ENCODE results near the gene KRTAP21-1.
"Not testable (repeated sequence)": the region's sequence is repeated elsewhere in the genome, so short reads cannot be mapped to it uniquely, and the experiment has no call there.

KRTAP21-1 gene

GRCh38 chr21:30755328-30755727, at the start of gene KRTAP21-1:
TSS of gene KRTAP21-1 (minus strand) at chr21:30755428. CDS start at chr21:30755378, 50 bp downstream.
- DNase-seq, result not testable (repeated sequence)

- DNase-seq, result no peak
Observed at GRCh38 chr21:30800605-30801004, 45.4 kb upstream of the KRTAP21-1 start.

DNA sequence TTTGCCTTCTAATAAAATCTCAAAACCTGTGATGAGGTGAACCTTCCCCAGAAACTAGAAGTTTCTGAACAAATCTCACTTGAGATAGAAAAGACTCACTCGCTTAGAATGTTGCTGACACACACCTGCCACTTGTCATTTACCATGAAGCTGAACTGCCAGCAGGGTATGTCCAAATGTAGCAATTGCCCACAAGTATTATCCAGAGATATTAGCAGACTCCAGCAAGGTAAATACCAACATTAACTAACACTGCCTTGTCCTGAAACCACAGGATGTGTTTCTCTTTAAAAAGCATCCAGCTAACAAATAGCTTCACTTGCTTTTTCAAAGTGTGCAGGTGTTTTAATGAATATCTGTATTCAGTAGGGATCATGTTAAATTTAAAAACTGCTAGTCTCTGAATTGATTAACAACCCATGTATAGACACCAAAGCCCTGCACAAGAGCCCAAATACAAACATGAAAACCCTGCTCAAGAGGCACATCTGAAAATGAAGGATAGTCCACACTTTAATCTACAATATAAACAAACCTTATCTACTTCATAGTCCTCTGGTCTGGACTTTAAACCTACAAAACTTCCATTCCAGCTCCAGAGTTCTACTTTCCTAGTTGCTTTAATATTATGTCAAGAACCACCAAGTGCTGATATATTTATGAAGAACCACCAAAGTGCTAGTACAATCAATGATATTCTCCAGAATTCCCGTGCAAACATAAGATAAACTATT, 38.5 kb upstream of the KRTAP21-1 start:
- DNase-seq, result no peak

GRCh38 chr21:30779249-30779648, 24.0 kb upstream of the KRTAP21-1 start:
- no peak for DNase-seq

DNA sequence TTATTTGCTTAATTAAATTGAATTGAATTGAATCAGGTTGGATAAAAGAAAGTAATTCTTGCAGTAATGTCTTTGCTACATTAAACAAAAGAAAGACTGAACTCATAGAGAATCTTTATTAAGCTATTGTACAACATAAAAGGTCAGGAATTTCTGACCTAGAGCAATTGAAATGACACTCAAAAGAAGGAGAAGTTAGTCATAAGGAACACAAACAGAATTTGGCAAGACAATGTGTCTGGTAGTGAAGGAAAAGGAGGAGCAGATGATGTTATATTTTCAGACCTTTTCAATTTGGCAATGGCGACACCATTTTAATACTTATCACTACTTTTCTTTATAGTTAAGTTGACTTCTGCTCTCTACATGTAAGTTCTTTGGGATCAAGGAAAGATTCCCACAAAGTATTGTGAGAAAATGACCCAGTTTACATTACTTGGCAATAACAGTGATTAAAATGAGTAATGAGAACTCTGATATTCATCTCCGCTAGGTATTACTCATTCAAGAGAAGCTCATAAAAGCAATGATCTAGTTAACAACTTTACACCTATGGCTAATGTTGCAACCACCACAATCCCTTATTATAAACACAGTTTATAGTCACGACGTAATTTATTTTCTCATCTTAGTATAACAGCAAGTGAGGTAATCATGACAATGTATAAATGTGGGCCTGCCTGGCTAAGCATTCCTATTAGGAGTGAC, 14.7 kb upstream of the KRTAP21-1 start:
- no peak for DNase-seq

DNA sequence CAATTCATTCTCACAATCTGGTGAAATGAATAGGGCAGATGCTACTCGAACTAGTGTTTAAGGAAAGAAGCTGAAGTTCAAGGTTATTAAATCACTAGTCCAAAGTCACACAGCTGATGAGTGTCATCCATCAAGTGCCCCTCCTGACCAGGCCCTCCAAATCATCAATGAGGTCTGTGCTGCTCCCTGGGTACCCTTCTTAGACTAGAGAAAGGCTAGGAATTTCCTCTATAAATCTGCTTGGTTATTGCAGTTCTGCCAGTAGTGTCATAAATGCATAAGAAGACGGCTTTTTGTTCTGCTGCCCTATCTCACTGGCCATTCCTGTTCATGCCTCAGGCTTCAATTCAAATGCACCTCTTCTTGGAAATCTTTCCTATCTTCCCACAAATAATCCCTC, 5.5 kb upstream of the KRTAP21-1 start:
- DNase-seq, result no peak

GRCh38 chr21:30758306-30758705, 3.1 kb upstream of the KRTAP21-1 start:
- DNase-seq, result no peak

DNA sequence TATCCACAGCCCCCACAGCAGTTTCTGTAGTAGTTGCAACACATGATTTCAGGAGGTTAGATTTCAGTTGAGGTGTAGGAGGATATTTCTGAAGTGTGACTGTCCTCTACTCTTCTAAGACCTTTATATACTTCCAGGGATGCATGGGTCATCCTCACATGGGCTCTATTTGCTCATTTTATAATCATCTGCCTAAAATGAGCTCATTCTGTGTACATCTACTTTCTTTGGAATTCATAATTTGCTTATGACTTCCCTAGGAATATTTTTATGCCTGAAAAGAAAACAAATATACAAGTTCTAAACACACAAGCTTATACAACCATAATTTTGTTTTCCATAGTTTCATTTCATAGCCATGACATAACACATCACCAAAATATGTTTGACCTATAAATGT, 8.1 kb downstream of the KRTAP21-1 start, which contains the start of gene KRTAP21-2:
KRTAP21-2 (minus strand) TSS at position 101 of the 400 bp plus-strand sequence; CDS start at position 44, 57 bp downstream.
- DNase-seq, result no peak

DNA sequence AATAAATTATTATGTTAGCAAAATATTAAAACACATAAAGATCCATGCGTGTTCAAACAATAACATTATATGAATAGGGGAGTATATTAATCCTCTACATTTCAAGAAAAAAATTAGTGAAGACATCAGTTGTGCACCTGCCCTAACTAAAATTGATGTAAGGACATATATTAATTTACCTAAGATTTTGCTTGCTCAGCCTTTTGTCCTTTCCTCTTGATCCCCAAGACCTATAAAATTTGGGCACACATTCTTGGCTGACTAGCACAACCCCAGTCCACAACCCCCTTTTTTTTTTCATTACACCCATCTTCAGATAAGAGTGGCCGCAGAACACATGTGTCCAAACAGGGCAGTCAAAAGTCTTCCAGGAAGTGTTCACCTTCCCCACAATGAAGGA, 14.8 kb downstream of the KRTAP21-1 start:
- DNase-seq, result no peak

DNA sequence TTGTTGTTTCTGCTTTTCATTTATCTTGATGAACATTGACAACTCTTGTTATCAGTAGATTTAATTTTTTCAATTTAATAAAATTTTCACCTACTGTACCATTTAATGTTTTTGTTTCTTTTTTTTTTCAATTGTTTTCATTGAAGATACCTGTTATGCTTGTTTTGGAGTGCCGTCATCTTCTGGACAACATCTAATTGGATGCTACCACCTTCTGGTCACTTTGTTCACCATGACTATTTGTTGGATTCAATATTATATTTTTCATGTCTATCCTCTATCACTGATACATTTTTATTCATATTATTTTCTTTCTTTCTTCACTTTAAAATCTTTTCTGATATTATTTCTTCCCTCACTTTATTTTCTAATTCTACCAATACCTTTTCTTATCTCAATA, 22.2 kb downstream of the KRTAP21-1 start:
- DNase-seq, result no peak

- no peak for DNase-seq
Observed at GRCh38 chr21:30726726-30727125, 28.5 kb downstream of the KRTAP21-1 start.

- no peak for DNase-seq
Observed at GRCh38 chr21:30719401-30719800, 35.8 kb downstream of the KRTAP21-1 start.

DNA sequence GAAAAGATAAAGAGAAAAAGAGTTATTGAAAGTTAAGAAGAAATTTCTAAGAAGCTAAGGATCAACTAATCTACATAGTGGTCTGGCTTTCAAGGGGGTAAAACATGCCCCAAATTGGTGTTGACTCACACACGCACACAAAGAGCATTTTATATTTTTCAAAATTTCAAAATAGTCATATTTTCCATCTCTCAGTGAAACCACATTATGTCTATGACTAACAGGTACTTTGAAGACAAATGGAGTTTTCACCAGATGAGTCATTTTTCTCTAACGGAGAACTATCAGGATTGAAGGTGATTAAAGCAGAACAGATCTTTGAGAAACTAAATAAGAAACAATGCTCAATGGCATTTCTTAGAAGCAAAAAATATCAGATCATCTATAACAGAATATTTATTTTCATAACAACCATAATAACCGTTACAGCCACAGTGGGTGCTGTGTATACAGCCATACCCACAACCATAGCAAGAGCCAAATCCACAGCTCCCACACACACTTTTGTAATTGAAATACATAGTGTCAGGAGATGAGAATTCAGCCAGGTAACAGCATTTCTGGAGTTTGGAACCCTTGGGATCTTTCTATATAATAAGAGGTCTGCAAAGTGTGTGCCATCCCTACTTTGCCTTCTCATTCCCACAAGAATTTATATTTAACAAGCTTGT, 36.9 kb downstream of the KRTAP21-1 start, which contains the start of gene KRTAP21-3:
KRTAP21-3 (minus strand) TSS at position 539 of the 671 bp plus-strand sequence; CDS start at position 521, 18 bp downstream.
- DNase-seq, result no peak

DNA sequence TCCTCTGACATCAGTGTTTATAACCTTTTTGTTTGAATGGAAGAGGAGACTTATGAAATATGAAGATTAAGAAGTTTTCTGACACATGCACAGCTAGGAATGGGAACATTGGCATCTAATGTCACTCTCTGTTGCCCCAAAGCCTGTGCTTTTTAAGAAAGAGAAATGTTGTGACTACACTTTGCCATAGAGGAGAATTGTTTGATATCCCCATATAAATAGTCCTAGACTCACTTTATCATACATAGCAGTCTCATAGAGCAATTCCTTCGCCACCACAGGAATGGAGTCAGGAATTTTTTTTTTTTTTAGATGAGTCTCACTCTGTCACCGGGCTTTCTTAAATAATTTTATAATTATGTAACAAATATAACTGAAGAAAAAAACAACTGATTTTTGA, 38.1 kb downstream of the KRTAP21-1 start:
- DNase-seq, result no peak

DNA sequence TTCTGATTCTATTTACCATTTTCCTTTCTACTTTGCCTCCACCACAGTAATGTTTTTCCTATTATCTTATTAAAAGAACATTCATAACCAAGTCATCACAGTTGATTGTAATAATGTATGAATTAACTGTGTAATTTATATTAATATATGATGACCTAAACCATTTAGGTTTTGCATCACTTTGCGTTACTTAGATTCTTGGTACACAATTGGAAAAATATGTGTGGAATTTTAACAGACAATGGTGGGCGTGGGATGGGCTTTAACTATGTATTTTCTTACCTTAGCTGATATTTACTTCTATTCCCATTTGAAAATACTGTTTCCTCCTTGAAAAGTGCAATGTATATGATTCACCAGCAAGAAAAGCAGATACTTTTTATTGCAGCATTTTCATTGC, 40.3 kb downstream of the KRTAP21-1 start:
- DNase-seq, result no peak

- DNase-seq, result no peak
Observed at GRCh38 chr21:30714456-30714855, 40.8 kb downstream of the KRTAP21-1 start.

DNA sequence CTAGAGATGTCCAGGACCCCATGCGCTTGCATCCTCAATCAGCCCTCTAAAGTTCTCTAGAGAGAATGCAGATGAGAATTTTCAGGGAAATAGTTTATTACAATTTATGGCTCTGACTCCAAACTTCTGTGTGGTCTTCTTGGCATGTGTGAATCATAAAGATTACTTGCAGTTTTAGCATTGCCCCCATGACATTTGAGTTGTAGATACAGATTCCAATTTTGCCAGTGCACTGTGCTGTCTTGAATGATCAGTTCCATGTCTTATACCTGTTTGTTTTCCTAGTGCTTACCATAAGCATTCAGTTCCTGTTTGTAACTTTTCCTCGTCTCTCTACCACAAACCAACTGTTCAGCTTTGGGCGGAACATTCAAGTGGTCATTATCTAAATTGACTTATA, 41.5 kb downstream of the KRTAP21-1 start:
- DNase-seq, result no peak

GRCh38 chr21:30710499-30710898, 44.7 kb downstream of the KRTAP21-1 start:
- no peak for DNase-seq

- DNase-seq, result no peak
Observed at GRCh38 chr21:30707409-30707808, 47.8 kb downstream of the KRTAP21-1 start.
